ENCODE data around the gene IL34.

Gene IL34

GRCh38 chr16:70647441-70648359 lies 1.3 kb downstream of the IL34 start:
- no peak overlapping the region for H3K27ac ChIP-seq (ENCODE audit: insufficient read depth, low read length, poor library complexity, severe bottlenecking)
- H3K27me3 ChIP-seq (replicated peaks; ENCODE audit: control insufficient read depth, insufficient read depth, low read length, poor library complexity, severe bottlenecking): no peaks in the 10 kb centered on the region
- no peaks in the 10 kb centered on the region for H3K4me1 ChIP-seq (ENCODE audit: control insufficient read depth, insufficient read depth, low read length, poor library complexity, severe bottlenecking)
- no peak for DNase-seq
- no peaks in the 10 kb centered on the region for H3K9me3 ChIP-seq (ENCODE audit: control insufficient read depth, low read length)
- no peaks in the 10 kb centered on the region for H3K36me3 ChIP-seq (ENCODE audit: control insufficient read depth, insufficient read depth, low read length)
- no peak overlapping the region for H3K4me3 ChIP-seq (ENCODE audit: insufficient read depth, low read depth, low read length, poor library complexity, severe bottlenecking)

DNA sequence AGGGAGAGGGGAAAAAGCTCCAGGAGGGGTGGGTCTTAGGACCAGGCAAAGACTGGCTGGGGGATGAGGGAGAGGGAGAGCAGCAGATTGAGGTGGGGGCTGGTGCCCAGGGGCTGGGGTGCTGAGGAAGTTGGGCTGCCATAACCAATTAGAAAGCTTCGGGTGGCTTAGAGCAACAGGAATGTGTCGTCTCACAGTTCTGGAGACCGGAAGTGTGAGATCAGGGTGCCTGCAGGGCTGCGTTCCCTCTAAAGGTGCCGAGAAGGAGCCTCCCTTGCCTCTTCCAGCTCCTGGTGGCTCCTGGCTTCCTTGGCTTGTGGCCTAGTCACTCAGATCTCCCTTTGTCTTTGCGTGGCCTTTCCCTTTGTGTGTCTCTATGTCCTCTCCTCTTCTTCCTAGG lies 2.2 kb downstream of the IL34 start:
- H3K27me3 ChIP-seq (replicated peaks; ENCODE audit: control insufficient read depth, insufficient read depth, low read length, poor library complexity, severe bottlenecking): no peaks in the 10 kb centered on the region
- DNase-seq: no peak
- H3K4me3 ChIP-seq (ENCODE audit: insufficient read depth, low read depth, low read length, poor library complexity, severe bottlenecking): no peak overlapping the region
- H3K27ac ChIP-seq (ENCODE audit: insufficient read depth, low read length, poor library complexity, severe bottlenecking): no peak overlapping the region
- no peaks in the 10 kb centered on the region for H3K36me3 ChIP-seq (ENCODE audit: control insufficient read depth, insufficient read depth, low read length)
- no peaks in the 10 kb centered on the region for H3K9me3 ChIP-seq (ENCODE audit: control insufficient read depth, low read length)
- no peaks in the 10 kb centered on the region for H3K4me1 ChIP-seq (ENCODE audit: control insufficient read depth, insufficient read depth, low read length, poor library complexity, severe bottlenecking)

DNA sequence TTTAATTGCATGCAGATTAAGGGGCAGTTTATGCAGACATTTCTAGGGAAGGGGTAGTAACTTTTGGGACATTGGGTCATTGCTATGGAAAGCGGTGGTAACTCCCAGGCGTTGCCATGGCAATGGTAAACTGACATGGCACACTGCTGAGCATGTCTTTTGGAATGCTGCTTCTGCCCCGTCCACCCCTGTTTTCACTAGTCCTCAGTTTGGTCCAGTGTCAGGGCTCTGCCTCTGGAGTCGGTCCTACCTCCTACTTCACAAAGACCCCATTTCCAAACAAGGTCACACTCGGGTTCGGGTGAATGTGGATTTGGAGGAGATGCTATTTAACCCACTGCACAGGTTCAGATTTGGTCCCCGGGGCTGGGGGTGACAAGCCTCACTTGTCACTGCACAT lies 2.9 kb downstream of the IL34 start:
- no peaks in the 10 kb centered on the region for H3K27me3 ChIP-seq (replicated peaks; ENCODE audit: control insufficient read depth, insufficient read depth, low read length, poor library complexity, severe bottlenecking)
- H3K36me3 ChIP-seq (ENCODE audit: control insufficient read depth, insufficient read depth, low read length): no peaks in the 10 kb centered on the region
- H3K27ac ChIP-seq (ENCODE audit: insufficient read depth, low read length, poor library complexity, severe bottlenecking): no peak overlapping the region
- H3K9me3 ChIP-seq (ENCODE audit: control insufficient read depth, low read length): no peaks in the 10 kb centered on the region
- H3K4me1 ChIP-seq (ENCODE audit: control insufficient read depth, insufficient read depth, low read length, poor library complexity, severe bottlenecking): no peaks in the 10 kb centered on the region
- no peak overlapping the region for H3K4me3 ChIP-seq (ENCODE audit: insufficient read depth, low read depth, low read length, poor library complexity, severe bottlenecking)
- DNase-seq: no peak

DNA sequence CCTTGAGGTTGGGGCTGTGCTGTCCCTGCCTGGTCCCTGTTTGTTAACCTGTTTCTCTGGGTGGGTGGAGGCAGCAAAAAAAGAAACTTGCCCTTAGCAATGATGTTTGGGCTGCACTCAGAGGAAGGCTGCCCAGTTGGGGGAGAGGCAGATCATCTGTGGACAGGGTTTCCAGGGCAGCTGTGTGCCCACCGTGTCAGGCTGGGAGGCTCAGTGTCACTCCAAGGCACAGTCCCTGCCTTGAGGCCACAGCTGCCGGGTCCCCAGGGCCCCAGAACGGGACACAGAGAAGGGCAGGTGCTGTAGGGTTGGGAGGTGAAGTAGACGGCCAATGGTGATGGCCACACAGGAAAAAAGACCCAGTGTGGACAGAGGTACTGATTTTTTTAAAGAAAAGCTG lies 3.9 kb downstream of the IL34 start:
- Histone ChIP-seq H3K27ac (ENCODE audit: insufficient read depth, low read length, poor library complexity, severe bottlenecking) (no peak overlapping the region), H3K4me3 (ENCODE audit: insufficient read depth, low read depth, low read length, poor library complexity, severe bottlenecking) (no peak overlapping the region), H3K9me3 (ENCODE audit: control insufficient read depth, low read length) (no peaks in the 10 kb centered on the region), H3K27me3 (replicated peaks; ENCODE audit: control insufficient read depth, insufficient read depth, low read length, poor library complexity, severe bottlenecking) (no peaks in the 10 kb centered on the region), H3K4me1 (ENCODE audit: control insufficient read depth, insufficient read depth, low read length, poor library complexity, severe bottlenecking) (no peaks in the 10 kb centered on the region), H3K36me3 (ENCODE audit: control insufficient read depth, insufficient read depth, low read length) (no peaks in the 10 kb centered on the region)
- no peak for DNase-seq

GRCh38 chr16:70651524-70651923 lies 5.2 kb downstream of the IL34 start:
- no peak overlapping the region for H3K27ac ChIP-seq (ENCODE audit: insufficient read depth, low read length, poor library complexity, severe bottlenecking)
- H3K4me1 ChIP-seq (ENCODE audit: control insufficient read depth, insufficient read depth, low read length, poor library complexity, severe bottlenecking): no peaks in the 10 kb centered on the region
- DNase-seq: no peak
- no peaks in the 10 kb centered on the region for H3K9me3 ChIP-seq (ENCODE audit: control insufficient read depth, low read length)
- H3K4me3 ChIP-seq (ENCODE audit: insufficient read depth, low read depth, low read length, poor library complexity, severe bottlenecking): no peak overlapping the region
- H3K36me3 ChIP-seq (ENCODE audit: control insufficient read depth, insufficient read depth, low read length): no peaks in the 10 kb centered on the region
- no peaks in the 10 kb centered on the region for H3K27me3 ChIP-seq (replicated peaks; ENCODE audit: control insufficient read depth, insufficient read depth, low read length, poor library complexity, severe bottlenecking)

- H3K27ac ChIP-seq (ENCODE audit: insufficient read depth, low read length, poor library complexity, severe bottlenecking): no peak overlapping the region
- no peaks in the 10 kb centered on the region for H3K4me1 ChIP-seq (ENCODE audit: control insufficient read depth, insufficient read depth, low read length, poor library complexity, severe bottlenecking)
- H3K9me3 ChIP-seq (ENCODE audit: control insufficient read depth, low read length): no peaks in the 10 kb centered on the region
- no peaks in the 10 kb centered on the region for H3K27me3 ChIP-seq (replicated peaks; ENCODE audit: control insufficient read depth, insufficient read depth, low read length, poor library complexity, severe bottlenecking)
- H3K4me3 ChIP-seq (ENCODE audit: insufficient read depth, low read depth, low read length, poor library complexity, severe bottlenecking): no peak overlapping the region
- no peak for DNase-seq
- H3K36me3 ChIP-seq (ENCODE audit: control insufficient read depth, insufficient read depth, low read length): no peaks in the 10 kb centered on the region
Measured at GRCh38 chr16:70652322-70652721, 6.0 kb downstream of the IL34 start.

DNA sequence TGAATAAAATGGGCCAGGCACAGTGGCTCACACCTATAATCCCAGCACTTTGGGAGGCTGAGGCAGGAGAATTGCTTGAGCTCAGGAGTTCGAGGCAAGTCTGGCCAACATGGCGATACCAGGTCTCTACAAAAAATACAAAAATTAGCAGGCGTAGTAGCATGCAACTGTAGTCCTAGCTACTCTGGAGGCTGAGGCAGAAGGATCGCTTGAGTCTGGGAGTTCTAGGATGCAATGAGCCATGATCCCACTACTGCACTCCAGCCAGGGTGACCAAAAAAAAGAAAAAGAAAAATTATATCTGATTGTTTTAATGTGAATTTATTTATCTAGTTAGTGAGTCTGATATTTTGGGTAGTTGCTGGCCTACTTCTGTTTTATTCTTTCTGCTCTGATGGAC lies 7.0 kb downstream of the IL34 start:
- no peak for DNase-seq
- Histone ChIP-seq H3K36me3 (ENCODE audit: control insufficient read depth, insufficient read depth, low read length) (no peaks in the 10 kb centered on the region), H3K4me3 (ENCODE audit: insufficient read depth, low read depth, low read length, poor library complexity, severe bottlenecking) (no peak overlapping the region), H3K4me1 (ENCODE audit: control insufficient read depth, insufficient read depth, low read length, poor library complexity, severe bottlenecking) (no peaks in the 10 kb centered on the region), H3K27ac (ENCODE audit: insufficient read depth, low read length, poor library complexity, severe bottlenecking) (no peak overlapping the region), H3K27me3 (replicated peaks; ENCODE audit: control insufficient read depth, insufficient read depth, low read length, poor library complexity, severe bottlenecking) (no peaks in the 10 kb centered on the region), H3K9me3 (ENCODE audit: control insufficient read depth, low read length) (no peaks in the 10 kb centered on the region)

DNA sequence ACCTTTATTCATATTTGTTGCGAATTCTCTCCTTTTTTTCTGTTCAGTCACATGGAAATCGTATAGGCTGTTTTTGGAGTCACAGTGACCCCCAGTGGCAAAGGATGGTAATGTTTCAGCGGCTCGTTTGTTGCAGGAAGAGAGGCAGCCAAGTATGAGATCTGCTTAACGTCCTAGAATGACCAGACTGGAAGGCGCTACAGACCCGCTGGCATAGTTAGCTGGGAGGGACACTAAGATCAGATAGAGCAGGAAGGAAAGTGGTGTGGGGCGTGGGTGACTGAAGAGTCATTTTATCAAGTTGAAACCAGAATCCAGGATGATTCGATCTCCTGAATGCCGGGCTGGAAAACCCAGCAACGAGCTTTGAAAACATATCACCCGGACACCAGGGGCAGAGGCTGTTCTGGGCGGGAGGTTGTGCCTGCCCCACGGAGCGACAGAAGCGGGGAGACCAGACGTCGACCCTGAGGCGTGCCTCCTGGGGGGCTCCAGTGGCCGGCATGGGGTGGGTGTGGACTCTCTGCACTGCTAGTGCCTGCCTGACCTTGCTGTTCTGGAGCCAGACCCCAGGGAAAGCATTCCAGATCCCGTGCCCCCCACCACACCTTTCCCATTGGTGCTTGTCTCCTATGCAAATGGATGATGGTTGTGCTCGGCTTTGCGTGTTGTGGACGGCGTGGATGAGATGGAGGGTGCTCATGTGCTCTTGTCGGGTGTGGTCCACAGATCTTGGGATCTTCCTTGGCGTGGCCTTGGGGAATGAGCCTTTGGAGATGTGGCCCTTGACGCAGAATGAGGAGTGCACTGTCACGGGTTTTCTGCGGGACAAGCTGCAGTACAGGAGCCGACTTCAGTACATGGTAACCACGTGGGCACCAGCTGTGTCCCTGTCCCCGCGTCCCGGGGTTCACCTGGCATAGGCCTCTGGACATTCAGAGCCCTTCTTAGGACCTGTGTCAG lies 7.7 kb downstream of the IL34 start:
- peak; percentile 28 to 57 (median 50) for DNase-seq
- Histone ChIP-seq H3K4me3 (ENCODE audit: insufficient read depth, low read depth, low read length, poor library complexity, severe bottlenecking) (no peak overlapping the region), H3K27me3 (replicated peaks; ENCODE audit: control insufficient read depth, insufficient read depth, low read length, poor library complexity, severe bottlenecking) (no peaks in the 10 kb centered on the region), H3K4me1 (ENCODE audit: control insufficient read depth, insufficient read depth, low read length, poor library complexity, severe bottlenecking) (no peaks in the 10 kb centered on the region), H3K27ac (ENCODE audit: insufficient read depth, low read length, poor library complexity, severe bottlenecking) (no peak overlapping the region), H3K36me3 (ENCODE audit: control insufficient read depth, insufficient read depth, low read length) (no peaks in the 10 kb centered on the region), H3K9me3 (ENCODE audit: control insufficient read depth, low read length) (no peaks in the 10 kb centered on the region)

DNA sequence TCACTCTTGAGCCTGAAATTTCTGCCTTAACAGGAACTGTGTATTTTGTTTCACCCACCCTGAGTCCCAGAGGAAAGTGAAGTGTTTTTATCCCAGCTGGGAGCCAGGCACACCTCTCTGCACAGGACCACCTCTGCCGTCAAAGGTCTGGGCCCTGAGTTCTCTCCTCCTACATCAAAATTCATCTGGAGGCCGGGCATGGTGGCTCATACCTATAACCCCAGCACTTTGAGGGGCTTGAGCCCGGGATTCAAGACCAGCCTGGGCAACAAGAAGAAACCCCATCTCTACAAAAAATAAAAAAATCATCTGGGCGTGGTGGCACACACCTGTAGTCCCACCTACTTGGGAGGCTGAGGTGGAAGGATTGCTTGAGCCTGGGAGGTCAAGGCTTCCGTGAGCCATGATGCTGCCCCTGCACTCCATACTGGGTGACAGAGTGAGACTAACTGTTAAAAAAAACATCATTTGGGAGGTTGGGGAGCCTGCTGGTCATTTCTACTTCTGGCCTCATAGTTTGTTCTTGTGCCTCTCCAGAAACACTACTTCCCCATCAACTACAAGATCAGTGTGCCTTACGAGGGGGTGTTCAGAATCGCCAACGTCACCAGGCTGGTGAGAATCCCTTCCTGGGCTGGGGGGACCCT lies 9.8 kb downstream of the IL34 start:
- H3K4me3 ChIP-seq (ENCODE audit: insufficient read depth, low read depth, low read length, poor library complexity, severe bottlenecking): no peak overlapping the region
- H3K36me3 ChIP-seq (ENCODE audit: control insufficient read depth, insufficient read depth, low read length): no peaks in the 10 kb centered on the region
- H3K27me3 ChIP-seq (replicated peaks; ENCODE audit: control insufficient read depth, insufficient read depth, low read length, poor library complexity, severe bottlenecking): no peaks in the 10 kb centered on the region
- H3K9me3 ChIP-seq (ENCODE audit: control insufficient read depth, low read length): no peaks in the 10 kb centered on the region
- H3K27ac ChIP-seq (ENCODE audit: insufficient read depth, low read length, poor library complexity, severe bottlenecking): no peak overlapping the region
- DNase-seq: no peak
- no peaks in the 10 kb centered on the region for H3K4me1 ChIP-seq (ENCODE audit: control insufficient read depth, insufficient read depth, low read length, poor library complexity, severe bottlenecking)
